HepG2 (cell line): ENCODE results near the gene PGA5.

ENCODE experiments used
- HIC2 ChIP-seq: sonication (generic); formaldehyde crosslinking; IDR thresholded peaks from 2 replicates; pipeline ENCODE4 v1.9.0; 2022; ENCODE audit warnings: low read depth, missing genetic modification reagents
- HNF4G ChIP-seq, 2 experiments: sonication (generic) in 1 of 2; formaldehyde crosslinking in 1 of 2; IDR thresholded peaks; 2 replicates each; pipeline versions ENCODE4 v1.4.0 to v1.6.1; 2011 to 2020; ENCODE audit warnings: borderline replicate concordance in 2 of 2, low read depth in 2 of 2, mild to moderate bottlenecking in 2 of 2, low read length in 1 of 2, missing genetic modification reagents in 1 of 2, moderate library complexity in 1 of 2
- RNF2 ChIP-seq: fragments of 450-650 bp; conservative IDR thresholded peaks from 2 replicates; pipeline ENCODE4 v1.6.1; 2016; ENCODE audit warnings: low read depth
- ZNF24 ChIP-seq: fragments of 450-650 bp; IDR thresholded peaks from 2 replicates; pipeline ENCODE4 v1.6.1; 2017; ENCODE audit warnings: antibody characterized with exemption, mild to moderate bottlenecking

GRCh38 chr11:61283613-61284012 is 42.6 kb downstream of the PGA5 start:
- no peak for TF ChIP-seq HIC2
- no peak for TF ChIP-seq HNF4G (IDR thresholded peaks at IDR 0.05; ENCODE audit: borderline replicate concordance, low read depth, low read length)
- no peak for TF ChIP-seq HNF4G (CRISPR knock-in tag; IDR thresholded peaks at IDR 0.05; ENCODE audit: borderline replicate concordance, low read depth)
- TF ChIP-seq ZNF24 = no peak
- TF ChIP-seq RNF2 = no peak
